ENCODE measurements around the gene MLN.

Gene MLN

GRCh38 chr6:33803571-33804053 is at the start of gene MLN:
Gene MLN (minus strand): TSS chr6:33804003. CDS start chr6:33801163, 2,840 bp downstream.
- no peak for DNase-seq

GRCh38 chr6:33853026-33853425 is 49.2 kb upstream of the MLN start:
- no peak for DNase-seq

- DNase-seq = no peak
These were observed 48.2 kb upstream of the MLN start for GRCh38 chr6:33851959-33852358.

GRCh38 chr6:33850869-33851541 is 47.2 kb upstream of the MLN start:
- DNase-seq = no peak

- no peak for DNase-seq
These were observed 46.5 kb upstream of the MLN start for GRCh38 chr6:33850296-33850695.

GRCh38 chr6:33849500-33850075 is 45.8 kb upstream of the MLN start:
- DNase-seq = no peak

- DNase-seq = no peak
These were observed 44.7 kb upstream of the MLN start for GRCh38 chr6:33848484-33848883.

GRCh38 chr6:33847867-33848266 is 44.1 kb upstream of the MLN start:
- no peak for DNase-seq

GRCh38 chr6:33847078-33847477 is 43.3 kb upstream of the MLN start:
- no peak for DNase-seq

GRCh38 chr6:33846226-33846625 is 42.4 kb upstream of the MLN start:
- DNase-seq = no peak

GRCh38 chr6:33845031-33845745 is 41.4 kb upstream of the MLN start:
- DNase-seq = no peak

GRCh38 chr6:33843131-33844121 is 39.6 kb upstream of the MLN start:
- DNase-seq = no peak

- DNase-seq = no peak
These were observed 38.1 kb upstream of the MLN start for GRCh38 chr6:33841868-33842267.

GRCh38 chr6:33841070-33841469 is 37.3 kb upstream of the MLN start:
- no peak for DNase-seq

GRCh38 chr6:33840048-33840926 is 36.5 kb upstream of the MLN start:
- peak; percentile 97 for DNase-seq

- no peak for DNase-seq
These were observed 35.7 kb upstream of the MLN start for GRCh38 chr6:33839399-33840047.

- DNase-seq = no peak
These were observed 35.2 kb upstream of the MLN start for GRCh38 chr6:33838983-33839382.

GRCh38 chr6:33837971-33838665 is 34.3 kb upstream of the MLN start:
- DNase-seq = no peak

GRCh38 chr6:33836806-33837469 is 33.1 kb upstream of the MLN start:
- peak; percentile 24 for DNase-seq

All from MV-4-11 (cell line).